ENCODE results near the gene PIGU. TPM values are rescaled to one million over a fixed set of nuclear protein-coding genes. Genes with fewer than 3 reads are reported as not detected.

The PIGU gene
- total and polyA plus RNA-seq, 2 donors (not counting 1 experiment from before 2014, with no cell fraction given) = 12.0 to 19.3 TPM

GRCh38 chr20:34538671-34539123 is 138.2 kb downstream of the PIGU start:
- no peak overlapping the region for H3K27ac Mint-ChIP-seq

More at GRCh38 chr20:34538671-34539123, 138.2 kb downstream of the PIGU start:
- Histone ChIP-seq H3K4me2 (replicated peaks; ENCODE audit: low read depth, low read length, poor library complexity, severe bottlenecking) (no peak overlapping the region), H3K4me1 (ENCODE audit: control insufficient read depth in 2 of 2, insufficient read depth in 2 of 2, low read length in 2 of 2) (no peaks in the 10 kb centered on the region), H3K9ac (ENCODE audit: low read length) (no peak overlapping the region), H3K36me3 (replicated peaks in 1 of 2; ENCODE audit: control extremely low read depth in 1 of 2, control insufficient read depth in 1 of 2, extremely low read depth in 1 of 2, insufficient read depth in 2 of 2, low read length in 1 of 2) (peaks cover 1 to 50% of the 10 kb centered on the region in 2 experiments), H3K9me3 (ENCODE audit: control extremely low read depth in 1 of 3, control insufficient read depth in 2 of 3, insufficient read depth in 1 of 3, low read length in 2 of 3) (no peaks in the 10 kb centered on the region), H4K20me1 (ENCODE audit: control insufficient read depth, insufficient read depth, low read length, poor library complexity, severe bottlenecking) (no peaks in the 10 kb centered on the region), H2AFZ (ENCODE audit: insufficient read depth, low read depth, low read length, poor library complexity, severe bottlenecking) (no peak overlapping the region), H3K27me3 (replicated peaks in 1 of 4; ENCODE audit: control extremely low read depth in 1 of 4, control insufficient read depth in 3 of 4, insufficient read depth in 4 of 4, low read length in 3 of 4) (no peaks in the 10 kb centered on the region), H3K27ac (ENCODE audit: low read length in 2 of 2) (no peak overlapping the region), H3K79me2 (ENCODE audit: control insufficient read depth, insufficient read depth, low read length) (no peaks in the 10 kb centered on the region), H3K4me3 (ENCODE audit: control extremely low read depth in 1 of 5, extremely low read depth in 1 of 5, insufficient read depth in 1 of 5, low read depth in 2 of 5, low read length in 4 of 5) (no peak overlapping the region)
- 58% methylated on average over 4 of the region's 5 CpGs for WGBS (ENCODE audit: insufficient coverage)
- peak; percentile 92 for TF ChIP-seq CTCF (IDR thresholded peaks at IDR 0.05)
- TF ChIP-seq EZH2 (IDR thresholded peaks at IDR 0.05; ENCODE audit: borderline replicate concordance, insufficient read depth, low read depth, low read length, poor library complexity, severe bottlenecking) = no peak
- ATAC-seq (ENCODE audit: low read depth) = peak; percentile 68
- no peaks in the 10 kb centered on the region for H3K27me3 Mint-ChIP-seq
- H3K4me1 Mint-ChIP-seq = peaks cover 12% of the 10 kb centered on the region
- no peak overlapping the region for H3K4me3 Mint-ChIP-seq
- no peaks in the 10 kb centered on the region for H3K9me3 Mint-ChIP-seq (ENCODE audit: insufficient read depth)
- POLR2A ChIA-PET = interaction anchor here (0.9 kb wide), 1 partner anchor 226 kb away, joined by 3 read pairs; no protein-coding TSS in a partner anchor
- peak; percentile 67 for DNase-seq
- intact Hi-C loops (cut with micrococcal nuclease) = loop anchor here (1.0 to 5.0 kb wide), 3 partner anchors 166 to 226 kb away; partner anchors contain the start of gene TP53INP2
- CTCF ChIA-PET = interaction anchor here (0.7 to 5.8 kb wide), 19 partner anchors 8 to 258 kb away, joined by 3 to 89 read pairs (median 4); partner anchors contain the start of genes DYNLRB1 and TP53INP2
